Right lobe of liver (tissue), 6 donors: ENCODE results near the gene TIMM13. TPM values are rescaled to one million over a fixed set of nuclear protein-coding genes. Genes with fewer than 3 reads are reported as not detected.
"Not testable (repeated sequence)": the region's sequence is repeated elsewhere in the genome, so short reads cannot be mapped to it uniquely, and the experiment has no call there.

Experiments
- ATAC-seq, 4 donors: fragments of 200-7000 bp; cut with Tn5 transposase; one replicate each; pipeline ENCODE4 v1.9.1; 2020; ENCODE audit warnings: mild to moderate bottlenecking in 4 of 4, moderate library complexity in 4 of 4
- DNase-seq, 3 donors: peaks; one replicate each; pipeline ENCODE4 v3.0.0-alpha.2; 2020
- H3K27ac ChIP-seq, 3 donors: fragments of 200-600 bp; one replicate each; pipeline ENCODE4 v1.8.0; 2022
- H3K27me3 ChIP-seq, 2 donors: fragments of 200-600 bp; one replicate each; pipeline ENCODE4 v1.8.0; 2022
- H3K36me3 ChIP-seq, 4 donors: fragments of 200-600 bp; sonication (generic) in 1 of 4; one replicate each; pipeline versions ENCODE4 v1.5.1 to v1.8.0; 2017 to 2022; ENCODE audit warnings: control low read depth in 1 of 4
- H3K4me1 ChIP-seq, 4 donors: fragments of 200-600 bp; sonication (generic) in 1 of 4; one replicate each; pipeline versions ENCODE4 v1.5.1 to v1.8.0; 2017 to 2022; ENCODE audit warnings: control low read depth in 1 of 4
- H3K4me3 ChIP-seq, 3 donors: fragments of 200-600 bp; one replicate each; pipeline ENCODE4 v1.8.0; 2022
- H3K9me3 ChIP-seq, 4 donors: fragments of 200-600 bp; sonication (generic) in 1 of 4; one replicate each; pipeline versions ENCODE4 v1.5.1 to v1.8.0; 2017 to 2022; ENCODE audit warnings: control low read depth in 1 of 4
- POLR2A ChIP-seq: fragments of 450-650 bp; IDR thresholded peaks from one replicate; pipeline ENCODE4 v1.6.1; 2017; ENCODE audit warnings: antibody characterized with exemption, mild to moderate bottlenecking
- WGBS: methylation state at CpG from one replicate; pipeline ENCODE4 v1.1.6; 2018; ENCODE audit warnings: low coverage, low lambda C conversion rate; ENCODE audit not compliant: insufficient coverage; ENCODE audit errors: missing lambda C conversion rate; 5-methylcytosine and 5-hydroxymethylcytosine counted together
- intact Hi-C, 2 donors: fragments of 100-400 bp; cut with DNase I; formaldehyde crosslinking; loops; one replicate each; pipeline versions ENCODE4 v1.11.2 to v1.14.1; 2022
- total RNA-seq, 6 experiments: library from RNA; depleted of rRNA in 2 of 6; stranded (reverse); fragments of >200 nt in 2 of 6; fragmentation: NEBNext Ultra II Directional in 3 of 6; extraction: Animal tissue kit (Norgen Biotek cat#: 25700) in 3 of 6; gene quantifications; one replicate each; pipeline versions ENCODE4 v1.1.0 to v1.2.4, GENCODE V29; 2016 to 2023
- TF ChIP-seq, protein P1 (sequence below), 4 donors: fragments of 200-600 bp in 3 of 4; fragments of 450-650 bp in 1 of 4; IDR thresholded peaks; one replicate each; pipeline versions ENCODE4 v1.5.1 to v1.8.0; 2016 to 2022; ENCODE audit warnings: antibody characterized with exemption in 4 of 4, mild to moderate bottlenecking in 2 of 4
- donor health status: DM: no; HTN: yes; CAD: no.
- donor health status: DM: no; HTN: no; CAD: no.
- donor health status: DM: no; HTN: no; CAD: no.
- donor health status: DM: no; HTN: yes; CAD: no.
- donor health status: DM: no; HTN: yes; CAD: no.

TIMM13 gene
- total RNA-seq, 6 experiments from 2014 or later, result 35.5 to 59.8 (median 51.1) TPM

DNA sequence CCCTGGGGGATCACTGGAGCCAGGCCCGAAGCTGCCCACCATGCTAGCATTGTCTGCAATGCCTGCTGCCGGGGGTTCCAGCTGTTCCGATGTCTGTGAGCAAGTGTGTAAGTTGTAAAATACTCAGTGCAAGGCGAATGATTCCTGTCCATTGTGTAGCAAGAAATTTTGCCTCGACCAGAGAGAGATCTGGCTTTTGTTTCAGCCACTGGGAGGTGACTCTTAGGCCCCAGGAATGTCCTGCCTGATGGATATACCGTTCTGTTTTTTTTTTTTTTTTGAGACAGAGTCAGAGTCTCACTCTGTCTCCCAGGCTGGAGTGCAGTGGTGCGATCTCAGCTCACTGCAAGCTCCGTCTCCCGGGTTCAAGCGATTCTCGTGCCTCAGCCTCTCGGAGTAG, 41.2 kb upstream of the TIMM13 start:
- H3K4me1 ChIP-seq, result no peaks in the 10 kb centered on the region
- intact Hi-C loops, result no loop called here
- no peaks in the 10 kb centered on the region for H3K9me3 ChIP-seq
- DNase-seq, result no peak
- no peak overlapping the region for H3K4me3 ChIP-seq
- H3K36me3 ChIP-seq, result no peaks in the 10 kb centered on the region
- ATAC-seq, result no peak
- H3K27ac ChIP-seq, result no peak overlapping the region
- no peaks in the 10 kb centered on the region for H3K27me3 ChIP-seq
- TF ChIP-seq POLR2A, result no peak
- TF ChIP-seq, protein P1, sequence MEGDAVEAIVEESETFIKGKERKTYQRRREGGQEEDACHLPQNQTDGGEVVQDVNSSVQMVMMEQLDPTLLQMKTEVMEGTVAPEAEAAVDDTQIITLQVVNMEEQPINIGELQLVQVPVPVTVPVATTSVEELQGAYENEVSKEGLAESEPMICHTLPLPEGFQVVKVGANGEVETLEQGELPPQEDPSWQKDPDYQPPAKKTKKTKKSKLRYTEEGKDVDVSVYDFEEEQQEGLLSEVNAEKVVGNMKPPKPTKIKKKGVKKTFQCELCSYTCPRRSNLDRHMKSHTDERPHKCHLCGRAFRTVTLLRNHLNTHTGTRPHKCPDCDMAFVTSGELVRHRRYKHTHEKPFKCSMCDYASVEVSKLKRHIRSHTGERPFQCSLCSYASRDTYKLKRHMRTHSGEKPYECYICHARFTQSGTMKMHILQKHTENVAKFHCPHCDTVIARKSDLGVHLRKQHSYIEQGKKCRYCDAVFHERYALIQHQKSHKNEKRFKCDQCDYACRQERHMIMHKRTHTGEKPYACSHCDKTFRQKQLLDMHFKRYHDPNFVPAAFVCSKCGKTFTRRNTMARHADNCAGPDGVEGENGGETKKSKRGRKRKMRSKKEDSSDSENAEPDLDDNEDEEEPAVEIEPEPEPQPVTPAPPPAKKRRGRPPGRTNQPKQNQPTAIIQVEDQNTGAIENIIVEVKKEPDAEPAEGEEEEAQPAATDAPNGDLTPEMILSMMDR (IDR thresholded peaks at IDR 0.05), result no peak
- no CpG with 5 or more reads among the region's 12 CpGs for WGBS

DNA sequence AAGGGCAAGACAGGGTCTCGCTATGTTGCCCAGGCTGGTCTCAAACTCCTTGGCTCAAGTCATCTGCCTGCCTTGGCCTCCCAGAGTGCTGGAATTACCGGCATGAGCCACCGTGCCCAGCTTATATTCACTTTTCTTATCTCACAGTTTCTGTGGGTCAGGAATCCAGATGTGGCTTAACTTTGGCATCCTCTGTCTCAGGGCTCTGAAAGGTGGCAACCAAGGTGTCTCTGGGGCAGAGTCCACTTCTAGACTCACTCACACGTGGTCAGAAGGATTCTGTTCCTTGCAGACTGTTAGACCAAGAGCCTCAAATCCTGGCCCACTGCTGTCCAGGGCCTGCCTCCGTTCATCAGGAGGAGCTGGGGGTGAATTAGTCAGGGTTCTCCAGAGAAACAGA, 37.0 kb upstream of the TIMM13 start:
- H3K36me3 ChIP-seq, result no peaks in the 10 kb centered on the region
- 65% methylated on average over 3 of the region's 5 CpGs for WGBS
- intact Hi-C loops, result no loop called here
- DNase-seq, result no peak
- H3K4me3 ChIP-seq, result no peak overlapping the region
- H3K9me3 ChIP-seq, result no peaks in the 10 kb centered on the region
- no peak overlapping the region for H3K27ac ChIP-seq
- TF ChIP-seq, protein P1 (IDR thresholded peaks at IDR 0.05), result no peak
- TF ChIP-seq POLR2A, result no peak
- H3K27me3 ChIP-seq, result no peaks in the 10 kb centered on the region
- ATAC-seq, result no peak
- peaks cover 0 to 17% (median 0%) of the 10 kb centered on the region in 4 donors for H3K4me1 ChIP-seq

DNA sequence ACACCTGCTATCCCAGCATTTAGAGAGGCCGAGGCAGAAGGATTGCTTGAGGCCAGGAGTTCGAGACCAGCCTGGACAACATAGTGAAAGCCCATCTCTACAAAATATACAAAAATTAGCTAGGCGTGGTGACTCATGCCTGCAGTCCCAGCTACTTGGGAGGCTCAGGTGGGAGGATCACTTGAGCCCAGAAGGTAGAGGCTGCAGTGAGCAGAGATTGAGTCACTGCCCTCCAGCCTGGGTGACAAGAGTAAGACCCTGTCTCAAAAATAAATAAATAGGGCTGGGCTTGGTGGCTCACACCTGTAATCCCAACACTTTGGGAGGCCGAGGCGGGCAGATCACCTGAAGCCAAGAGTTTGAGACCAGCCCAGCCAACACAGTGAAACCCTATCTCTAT, 36.3 kb upstream of the TIMM13 start:
- 100% methylated on average over 3 of the region's 5 CpGs for WGBS
- DNase-seq, H3K9me3 ChIP-seq, H3K4me3 ChIP-seq, ATAC-seq, H3K27ac ChIP-seq, H3K36me3 ChIP-seq, intact Hi-C loops, H3K27me3 ChIP-seq: not testable (repeated sequence)
- H3K4me1 ChIP-seq, result peaks cover 0 to 17% (median 0%) of the 10 kb centered on the region in 4 donors

DNA sequence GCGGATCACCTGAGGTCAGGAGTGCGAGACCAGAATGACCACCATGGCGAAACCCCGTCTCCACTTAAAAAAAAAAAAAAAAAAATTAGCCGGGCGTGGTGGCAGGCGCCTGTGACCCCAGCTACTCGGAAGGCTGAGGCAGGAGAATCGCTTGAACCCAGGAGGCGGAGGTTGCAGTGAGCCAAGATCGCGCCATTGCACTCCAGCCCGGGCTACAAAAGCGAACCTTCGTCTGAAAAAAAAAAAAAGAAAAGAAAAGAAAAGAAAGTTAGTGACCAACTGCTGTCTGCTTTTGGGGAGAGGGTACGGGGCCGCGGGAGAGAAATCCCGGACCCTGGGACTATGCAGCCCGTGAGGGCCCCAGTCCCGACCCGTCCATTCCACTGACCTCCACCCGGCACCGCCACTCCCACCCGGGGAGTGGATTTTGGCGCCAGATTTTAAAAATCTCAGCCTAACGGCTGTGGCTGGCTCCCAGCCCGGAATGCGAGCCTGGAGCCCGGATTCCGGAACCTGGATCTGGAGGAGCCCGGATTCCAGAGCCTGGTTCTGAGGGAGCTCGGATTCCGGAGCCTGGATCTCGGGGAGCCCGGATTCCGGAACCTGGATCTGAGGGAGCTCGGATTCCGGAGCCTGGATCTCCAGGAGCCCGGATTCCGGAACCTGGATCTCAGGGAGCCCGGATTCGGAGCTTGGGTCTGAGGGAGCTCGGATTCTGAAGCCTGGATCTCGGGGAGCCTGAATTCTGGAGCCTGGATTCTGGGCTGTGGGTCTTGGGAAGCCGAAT, 35.4 kb upstream of the TIMM13 start:
- 13% methylated on average over 39 of the region's 46 CpGs for WGBS
- no peaks in the 10 kb centered on the region for H3K36me3 ChIP-seq
- no peaks in the 10 kb centered on the region for H3K9me3 ChIP-seq
- ATAC-seq (peak; percentile 63 to 75 (median 70)), DNase-seq (peak; percentile 74 to 86 (median 83))
- no peak overlapping the region for H3K27ac ChIP-seq
- peaks cover 0 to 19% (median 3%) of the 10 kb centered on the region in 4 donors for H3K4me1 ChIP-seq
- H3K27me3 ChIP-seq, result no peaks in the 10 kb centered on the region
- H3K4me3 ChIP-seq, result peak overlapping the region; percentile 41 to 69 (median 58)
- intact Hi-C loops, result no loop called here
- TF ChIP-seq, protein P1 (IDR thresholded peaks at IDR 0.05), result no peak
- TF ChIP-seq POLR2A, result peak; percentile 29
